ENCODE results near the gene SCNM1.

The SCNM1 gene

GRCh38 chr1:151210830-151211229 is 44.9 kb downstream of the SCNM1 start:
- no peak for DNase-seq (ENCODE audit: low spot score)
- no peak for TF ChIP-seq CTCF (IDR thresholded peaks at IDR 0.05; ENCODE audit: extremely low read depth, missing control alignments)

GRCh38 chr1:151211972-151212705 is 46.2 kb downstream of the SCNM1 start:
- DNase-seq (ENCODE audit: low spot score), result no peak
- TF ChIP-seq CTCF (IDR thresholded peaks at IDR 0.05; ENCODE audit: extremely low read depth, missing control alignments), result no peak

- DNase-seq (ENCODE audit: low spot score), result no peak
- TF ChIP-seq CTCF (IDR thresholded peaks at IDR 0.05; ENCODE audit: extremely low read depth, missing control alignments), result no peak
These were observed 47.6 kb downstream of the SCNM1 start for GRCh38 chr1:151213560-151213959.

Data from GM20000 (cell line).